SU-DHL-6 (cell line): Measurements from ENCODE around the gene PUM1.

Experiments used
- H2AFZ ChIP-seq: fragments of 200-600 bp; sonication (generic); 2 replicates; pipeline ENCODE4 v1.6.1; 2014; ENCODE audit warnings: low read depth, mild to moderate bottlenecking, moderate library complexity, mixed read lengths, antibody characterized with exemption, low read length; ENCODE audit not compliant: severe bottlenecking
- H3F3A ChIP-seq: fragments of 200-600 bp; shearing (Covaris generic); 2 replicates; pipeline ENCODE4 v1.6.0; 2016; ENCODE audit warnings: antibody characterized with exemption, mild to moderate bottlenecking; ENCODE audit not compliant: insufficient read depth
- H3K27ac ChIP-seq: fragments of 200-600 bp; sonication (generic); 2 replicates; pipeline ENCODE4 v1.5.1; 2016; ENCODE audit warnings: low read depth, mild to moderate bottlenecking, low read length, moderate library complexity, mixed read lengths
- H3K27me3 ChIP-seq: fragments of 200-600 bp; sonication (generic), shearing (Covaris generic); 2 replicates; pipeline ENCODE4 v1.6.0; 2014; ENCODE audit warnings: mild to moderate bottlenecking, low read length
- H3K36me3 ChIP-seq: fragments of 200-600 bp; sonication (generic); 2 replicates; pipeline ENCODE4 v1.6.1; 2014; ENCODE audit warnings: mild to moderate bottlenecking, low read length, mixed read lengths
- H3K4me2 ChIP-seq: fragments of 300-600, 200-600 bp; shearing (Covaris generic), sonication (generic); 2 replicates; pipeline ENCODE4 v1.6.0; 2014; ENCODE audit warnings: low read length, low read depth, mild to moderate bottlenecking; ENCODE audit not compliant: poor library complexity, severe bottlenecking
- H3K4me3 ChIP-seq: fragments of 200-600 bp; sonication (generic); 2 replicates; pipeline ENCODE4 v1.5.1; 2014; ENCODE audit warnings: antibody characterized with exemption, low read length, mild to moderate bottlenecking, mixed read lengths; ENCODE audit not compliant: insufficient read depth, poor library complexity, severe bottlenecking
- H3K79me2 ChIP-seq: fragments of 200-600 bp; sonication (generic); 2 replicates; pipeline ENCODE4 v1.6.1; 2014; ENCODE audit warnings: mild to moderate bottlenecking, low read length, moderate library complexity; ENCODE audit not compliant: insufficient read depth
- H3K9ac ChIP-seq: fragments of 200-600 bp; sonication (generic); 2 replicates; pipeline ENCODE4 v1.7.0; 2014; ENCODE audit warnings: mild to moderate bottlenecking, low read length
- H3K9me2 ChIP-seq: fragments of 200-600 bp; sonication (generic); replicated peaks from 2 replicates; pipeline ENCODE4 v1.6.1; 2014; ENCODE audit warnings: low read length; ENCODE audit not compliant: insufficient read depth
- H3K9me3 ChIP-seq: fragments of 200-600 bp; sonication (generic); 2 replicates; pipeline ENCODE4 v1.6.1; 2014; ENCODE audit warnings: low read length, mixed read lengths; ENCODE audit not compliant: insufficient read depth
- H4K20me1 ChIP-seq: fragments of 200-600 bp; sonication (generic); 2 replicates; pipeline ENCODE4 v1.6.1; 2014; ENCODE audit warnings: low read depth, mild to moderate bottlenecking, antibody characterized with exemption, low read length, moderate library complexity, mixed read lengths
- CTCF ChIP-seq: fragments of 200-600 bp; sonication (generic); IDR thresholded peaks from one replicate; pipeline ENCODE4 v1.5.1; 2017; ENCODE audit warnings: antibody characterized with exemption, mild to moderate bottlenecking, low read length, moderate library complexity; ENCODE audit not compliant: insufficient read depth, poor library complexity, severe bottlenecking
- EZH2phosphoT487 ChIP-seq: fragments of 200-600 bp; sonication (generic), shearing (Covaris generic); conservative IDR thresholded peaks from 2 replicates; pipeline ENCODE4 v1.6.1; 2018; ENCODE audit warnings: mild to moderate bottlenecking, antibody characterized with exemption, low read length, moderate library complexity, mixed read lengths

Gene PUM1

DNA sequence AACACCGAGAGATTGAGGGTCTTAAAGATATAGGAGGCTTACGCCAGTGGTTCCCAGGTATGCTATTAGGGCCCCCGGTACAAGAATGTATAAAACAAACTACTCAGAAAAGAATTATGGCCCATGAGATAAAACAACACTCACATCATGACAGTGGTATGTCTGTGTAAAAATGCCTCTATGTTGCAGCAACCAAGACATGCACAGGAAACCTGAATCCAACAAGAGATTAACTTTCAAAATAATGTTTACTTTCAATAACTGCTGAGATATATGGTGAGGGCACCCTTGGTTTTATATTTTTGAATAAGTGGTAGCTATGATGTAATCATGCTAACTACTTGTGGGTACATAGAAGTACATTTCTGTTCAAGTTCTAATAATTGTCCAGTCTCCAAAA is 74.9 kb downstream of the PUM1 start:
- Histone ChIP-seq H3K27me3 (no peaks in the 10 kb centered on the region), H2AFZ (no peak overlapping the region), H3K79me2 (peaks cover 85% of the 10 kb centered on the region), H3K27ac (no peak overlapping the region), H3K9me2 (no peaks in the 10 kb centered on the region), H3K36me3 (peaks cover 40% of the 10 kb centered on the region), H3K9ac (no peak overlapping the region), H3K4me3 (no peak overlapping the region), H3K4me2 (no peak overlapping the region), H3F3A (peaks cover 5% of the 10 kb centered on the region; the same call in 1 of the 2 replicates), H4K20me1 (peaks cover 40% of the 10 kb centered on the region; the same call in 1 of the 2 replicates), H3K9me3 (no peaks in the 10 kb centered on the region)
- TF ChIP-seq EZH2phosphoT487 = no peak
- no peak for TF ChIP-seq CTCF

DNA sequence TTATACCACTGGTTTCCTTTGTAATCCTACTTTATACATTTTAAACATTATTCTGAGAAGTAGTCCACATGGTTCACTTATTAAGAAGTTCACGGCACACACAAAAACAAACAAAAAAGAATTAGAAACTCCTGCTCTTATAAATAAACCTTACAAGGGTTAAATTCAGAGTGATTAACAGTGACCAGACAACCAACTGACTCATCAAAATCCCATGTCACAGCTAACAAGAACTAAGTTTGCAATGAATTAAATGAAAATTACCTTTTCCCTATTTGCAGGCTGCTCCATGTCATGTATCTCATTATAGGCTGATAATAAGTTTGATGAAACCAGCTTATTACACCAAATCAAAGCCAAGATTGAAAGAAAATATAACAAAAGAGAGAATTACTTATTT is 77.5 kb downstream of the PUM1 start:
- Histone ChIP-seq H3K27ac (no peak overlapping the region), H4K20me1 (peaks cover 36% of the 10 kb centered on the region; the same call in 1 of the 2 replicates), H2AFZ (no peak overlapping the region), H3K36me3 (peaks cover 30% of the 10 kb centered on the region), H3K9me3 (no peaks in the 10 kb centered on the region), H3K9me2 (no peaks in the 10 kb centered on the region), H3K4me2 (no peak overlapping the region), H3F3A (0 out of 2 replicates have a peak, but pooled peaks cover 5% of the 10 kb centered on the region), H3K9ac (no peak overlapping the region), H3K79me2 (peaks cover 91% of the 10 kb centered on the region), H3K27me3 (no peaks in the 10 kb centered on the region), H3K4me3 (no peak overlapping the region)
- no peak for TF ChIP-seq CTCF
- no peak for TF ChIP-seq EZH2phosphoT487

- no peaks in the 10 kb centered on the region for H3K27me3 ChIP-seq
- H3K9me2 ChIP-seq = no peaks in the 10 kb centered on the region
- H2AFZ ChIP-seq = no peak overlapping the region
- no peak overlapping the region for H3K27ac ChIP-seq
- no peak overlapping the region for H3K9ac ChIP-seq
- peaks cover 88% of the 10 kb centered on the region for H3K79me2 ChIP-seq
- H3K4me3 ChIP-seq = no peak overlapping the region
- no peak for TF ChIP-seq CTCF
- no peak for TF ChIP-seq EZH2phosphoT487
- H3K4me2 ChIP-seq = no peak overlapping the region
- no peaks in the 10 kb centered on the region for H3K9me3 ChIP-seq
- H3F3A ChIP-seq = 0 out of 2 replicates have a peak, but pooled peaks cover 5% of the 10 kb centered on the region
- H4K20me1 ChIP-seq = peaks cover 37% of the 10 kb centered on the region; the same call in 1 of the 2 replicates
- peaks cover 26% of the 10 kb centered on the region for H3K36me3 ChIP-seq
Observed at GRCh38 chr1:30986755-30987154, 78.8 kb downstream of the PUM1 start.
